Adrenal gland (tissue), 12 donors: ENCODE measurements around the gene COL16A1. TPM values are rescaled to one million over a fixed set of nuclear protein-coding genes. Genes with fewer than 3 reads are reported as not detected.

Source experiments
- DNase-seq, 7 donors: peaks; one replicate each; pipeline ENCODE4 v3.0.0-alpha.2; 2019 to 2020
- H3K27ac ChIP-seq, 5 donors: fragments of 200-600 bp; sonication (generic) in 4 of 5; 1 replicate in 3 of 5; 2 replicates in 2 of 5; pipeline versions ENCODE4 v1.5.1 to v1.8.0; 2016 to 2020; ENCODE audit warnings: mild to moderate bottlenecking in 1 of 5
- H3K27me3 ChIP-seq: fragments of 200-600 bp; 2 replicates; pipeline ENCODE4 v1.8.0; 2021
- H3K36me3 ChIP-seq, 2 donors: fragments of 200-600 bp; replicated peaks in 1 of 2; 1 replicate in 1 of 2; 2 replicates in 1 of 2; pipeline versions ENCODE4 v1.5.1 to v1.8.0; 2018 to 2022
- H3K4me1 ChIP-seq, 2 donors: fragments of 200-600 bp; replicated peaks in 1 of 2; 1 replicate in 1 of 2; 2 replicates in 1 of 2; pipeline versions ENCODE4 v1.5.1 to v1.8.0; 2018 to 2021
- H3K4me3 ChIP-seq, 4 donors: fragments of 200-600 bp; sonication (generic) in 3 of 4; one replicate each; pipeline ENCODE4 v1.5.1; 2016 to 2018
- H3K9me3 ChIP-seq, 3 donors: fragments of 200-600 bp; sonication (generic) in 1 of 3; replicated peaks in 1 of 3; 1 replicate in 2 of 3; 2 replicates in 1 of 3; pipeline versions ENCODE4 v1.5.1 to v1.8.0; 2016 to 2021
- POLR2A ChIP-seq, 2 donors: fragments of 450-650 bp; IDR thresholded peaks; one replicate each; pipeline ENCODE4 v1.6.1; 2017; ENCODE audit warnings: antibody characterized with exemption in 2 of 2, mild to moderate bottlenecking in 2 of 2, moderate library complexity in 1 of 2
- WGBS, 4 donors: extraction: QIAGEN DNeasy Blood & Tissue Kit in 2 of 4; methylation state at CpG; one replicate each; pipeline versions ENCODE4 v1.1.5 to v1.1.7; 2013 to 2017; 5-methylcytosine and 5-hydroxymethylcytosine counted together
- intact Hi-C, 2 donors: fragments of 100-400 bp; cut with DNase I; formaldehyde crosslinking; loops; one replicate each; pipeline versions ENCODE4 v1.14.1 to v1.15.0; 2022 to 2023
- polyA plus RNA-seq, 3 donors: library from polyadenylated mRNA; stranded (reverse); fragments of 200-250 nt in 2 of 3; fragments of 350-450 nt in 1 of 3; fragmentation: Illumina TruSeq in 1 of 3; extraction: RNeasy Lipid Tissue Mini Kit (QIAGEN cat#74804) in 1 of 3; gene quantifications; one replicate each; pipeline ENCODE4 v1.2.3, GENCODE V29; 2013 to 2014
- total RNA-seq, 9 donors: library from RNA; depleted of rRNA in 4 of 9; stranded (reverse); fragments of >200 nt in 4 of 9; fragments of 120-200 nt in 1 of 9; fragmentation: NEBNext Ultra II Directional in 1 of 9; extraction: Animal tissue kit (Norgen Biotek cat#: 25700) in 1 of 9; gene quantifications; one replicate each; pipeline versions ENCODE4 v1.1.0 to v1.2.4, GENCODE V29; 2013 to 2023
- TF ChIP-seq, protein P1 (sequence below), 6 experiments: fragments of 450-650 bp in 4 of 6; fragments of 200-600 bp in 2 of 6; sonication (generic) in 1 of 6; IDR thresholded peaks; 1 replicate in 5 of 6; 2 replicates in 1 of 6; pipeline versions ENCODE4 v1.5.1 to v1.8.0; 2016 to 2021; ENCODE audit warnings: antibody characterized with exemption in 6 of 6, mild to moderate bottlenecking in 2 of 6, moderate library complexity in 1 of 6
- donor health status: healthy with polysubstance abuse.
- donor health status: Bipolar disorder and iron deficiency.
- donor health status: DM: yes; HTN: yes; CAD: no.
- donor health status: DM: no; HTN: no; CAD: no.
- donor health status: DM: no; HTN: no; CAD: no.
- donor health status: DM: yes; HTN: yes; CAD: no.

COL16A1 gene
- total and polyA plus RNA-seq, 12 donors, result 6.1 to 129 (median 26.9) TPM

DNA sequence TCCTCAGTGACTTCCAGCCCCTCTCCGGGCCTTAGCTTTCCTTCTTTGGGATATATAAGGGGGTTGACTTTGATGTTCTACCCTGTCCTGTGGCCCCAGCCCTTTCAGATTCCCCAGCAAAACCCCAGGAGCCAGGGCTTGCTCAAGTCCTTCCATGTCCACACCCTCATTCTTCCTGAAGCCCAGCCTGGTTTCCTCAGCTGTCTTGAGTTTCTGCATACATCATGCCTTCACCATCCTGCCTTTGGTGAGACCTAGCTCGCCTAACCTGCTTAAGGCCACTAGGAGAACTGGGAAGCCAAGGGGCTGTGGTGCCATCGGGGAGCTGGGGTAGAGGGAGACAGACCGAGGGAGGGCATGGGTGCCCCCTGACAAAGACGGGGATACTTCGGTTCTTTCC lies 42.0 kb downstream of the COL16A1 start:
- Histone ChIP-seq H3K27ac (no peak overlapping the region), H3K9me3 (no peaks in the 10 kb centered on the region), H3K27me3 (no peaks in the 10 kb centered on the region), H3K36me3 (no peaks in the 10 kb centered on the region), H3K4me3 (no peak overlapping the region), H3K4me1 (no peaks in the 10 kb centered on the region)
- intact Hi-C loops, result loop anchor here (5.0 to 10.0 kb wide), 3 partner anchors 53 to 303 kb away; no protein-coding TSS in a partner anchor
- TF ChIP-seq, protein P1, sequence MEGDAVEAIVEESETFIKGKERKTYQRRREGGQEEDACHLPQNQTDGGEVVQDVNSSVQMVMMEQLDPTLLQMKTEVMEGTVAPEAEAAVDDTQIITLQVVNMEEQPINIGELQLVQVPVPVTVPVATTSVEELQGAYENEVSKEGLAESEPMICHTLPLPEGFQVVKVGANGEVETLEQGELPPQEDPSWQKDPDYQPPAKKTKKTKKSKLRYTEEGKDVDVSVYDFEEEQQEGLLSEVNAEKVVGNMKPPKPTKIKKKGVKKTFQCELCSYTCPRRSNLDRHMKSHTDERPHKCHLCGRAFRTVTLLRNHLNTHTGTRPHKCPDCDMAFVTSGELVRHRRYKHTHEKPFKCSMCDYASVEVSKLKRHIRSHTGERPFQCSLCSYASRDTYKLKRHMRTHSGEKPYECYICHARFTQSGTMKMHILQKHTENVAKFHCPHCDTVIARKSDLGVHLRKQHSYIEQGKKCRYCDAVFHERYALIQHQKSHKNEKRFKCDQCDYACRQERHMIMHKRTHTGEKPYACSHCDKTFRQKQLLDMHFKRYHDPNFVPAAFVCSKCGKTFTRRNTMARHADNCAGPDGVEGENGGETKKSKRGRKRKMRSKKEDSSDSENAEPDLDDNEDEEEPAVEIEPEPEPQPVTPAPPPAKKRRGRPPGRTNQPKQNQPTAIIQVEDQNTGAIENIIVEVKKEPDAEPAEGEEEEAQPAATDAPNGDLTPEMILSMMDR (IDR thresholded peaks at IDR 0.05), result no peak
- no peak for TF ChIP-seq POLR2A (IDR thresholded peaks at IDR 0.05)
- 84 to 88% (median 86%) methylated on average over 6 of the region's 6 CpGs for WGBS, 4 donors
- no peak for DNase-seq

DNA sequence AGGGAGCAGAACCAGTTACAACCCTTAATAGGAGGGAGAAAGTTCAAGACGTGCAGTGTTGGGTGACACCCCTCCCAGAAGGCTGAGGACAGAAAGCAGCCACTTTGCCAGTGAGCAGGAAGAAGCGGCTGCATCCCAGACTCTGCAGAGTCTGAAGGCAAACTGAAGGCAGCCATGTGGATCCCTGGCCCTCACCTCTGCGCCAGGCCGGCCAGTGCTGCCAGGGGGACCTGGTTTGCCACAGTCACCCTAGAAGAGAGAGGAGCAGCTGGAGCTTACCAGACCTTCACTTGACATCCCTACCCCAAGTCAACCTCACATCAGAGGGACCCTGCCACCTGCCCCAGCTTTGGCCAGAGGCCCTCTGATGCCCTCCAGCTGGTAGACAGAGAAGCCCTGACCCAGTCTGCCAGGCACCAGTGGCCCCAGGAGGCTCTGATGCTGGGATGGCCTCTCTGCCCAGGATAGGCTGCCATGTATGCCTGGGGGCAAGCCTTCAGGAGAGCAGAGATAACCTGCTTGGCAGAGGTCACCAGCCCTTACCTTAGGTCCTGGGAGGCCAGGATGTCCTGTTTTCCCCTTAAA lies 42.9 kb downstream of the COL16A1 start:
- DNase-seq, result no peak
- H3K36me3 ChIP-seq, result no peaks in the 10 kb centered on the region
- 92 to 100% (median 94%) methylated on average over 2 to 4 of the region's 4 CpGs for WGBS, 4 donors
- H3K4me3 ChIP-seq, result no peak overlapping the region
- TF ChIP-seq, protein P1 (IDR thresholded peaks at IDR 0.05), result no peak
- TF ChIP-seq POLR2A (IDR thresholded peaks at IDR 0.05), result no peak
- H3K27ac ChIP-seq, result no peak overlapping the region
- intact Hi-C loops, result loop anchor here (5.0 to 10.0 kb wide), 3 partner anchors 54 to 304 kb away; no protein-coding TSS in a partner anchor
- H3K4me1 ChIP-seq, result no peaks in the 10 kb centered on the region
- H3K9me3 ChIP-seq, result no peaks in the 10 kb centered on the region
- H3K27me3 ChIP-seq, result no peaks in the 10 kb centered on the region

DNA sequence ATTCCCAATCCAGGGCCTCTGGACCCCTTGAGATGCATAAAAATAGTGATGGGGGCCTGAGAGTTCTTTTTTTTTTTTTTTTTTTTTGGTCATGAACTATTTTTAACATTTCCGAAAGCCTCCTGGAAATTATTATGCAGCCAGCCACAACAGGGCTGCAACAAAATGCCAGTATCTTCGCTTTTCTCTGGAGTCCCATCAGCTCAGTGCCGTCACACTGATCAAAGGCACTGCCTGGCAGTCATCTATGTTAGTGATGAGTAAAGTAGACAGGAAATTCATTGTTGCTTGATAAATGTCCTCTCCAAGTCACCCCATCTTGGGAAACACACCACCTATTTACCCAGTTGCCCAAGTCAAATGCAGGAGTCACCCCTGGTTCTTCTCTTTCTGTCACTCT lies 43.9 kb downstream of the COL16A1 start:
- WGBS, 4 donors, result 87 to 96% (median 94%) methylated on average over 3 of the region's 3 CpGs
- Histone ChIP-seq H3K4me3 (no peak overlapping the region), H3K4me1 (no peaks in the 10 kb centered on the region), H3K27ac (no peak overlapping the region), H3K9me3 (no peaks in the 10 kb centered on the region), H3K27me3 (no peaks in the 10 kb centered on the region), H3K36me3 (no peaks in the 10 kb centered on the region)
- DNase-seq, result no peak
- intact Hi-C loops, result loop anchor here (5.0 to 10.0 kb wide), 4 partner anchors 55 to 405 kb away; no protein-coding TSS in a partner anchor
- TF ChIP-seq, protein P1 (IDR thresholded peaks at IDR 0.05), result no peak
- TF ChIP-seq POLR2A (IDR thresholded peaks at IDR 0.05), result no peak

DNA sequence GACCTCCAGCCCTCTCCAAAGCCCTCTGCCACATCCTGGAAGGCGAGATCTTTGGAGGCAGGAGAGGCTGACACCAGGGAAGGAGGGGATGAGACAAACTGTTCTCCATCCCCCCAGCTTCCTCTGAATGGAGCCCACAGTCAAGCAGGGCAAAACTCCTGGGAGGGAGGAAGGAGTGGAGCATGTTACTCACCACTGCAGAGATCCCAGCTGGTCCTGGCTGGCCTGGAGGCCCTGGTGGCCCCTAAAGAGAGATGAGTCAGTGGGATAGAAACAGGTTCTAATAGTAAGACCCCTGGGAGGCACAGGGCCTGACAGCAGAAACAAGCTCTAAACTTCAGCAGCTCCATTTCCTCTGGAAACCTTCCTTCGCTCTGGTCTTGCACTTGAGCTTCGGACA lies 45.1 kb downstream of the COL16A1 start:
- intact Hi-C loops, result loop anchor here in 1 of 2 donors (10.0 kb wide), 1 partner anchor 406 kb away; no protein-coding TSS in a partner anchor
- Histone ChIP-seq H3K9me3 (no peaks in the 10 kb centered on the region), H3K4me1 (no peaks in the 10 kb centered on the region), H3K27ac (no peak overlapping the region), H3K27me3 (no peaks in the 10 kb centered on the region), H3K4me3 (no peak overlapping the region), H3K36me3 (no peaks in the 10 kb centered on the region)
- TF ChIP-seq, protein P1 (IDR thresholded peaks at IDR 0.05), result no peak
- TF ChIP-seq POLR2A (IDR thresholded peaks at IDR 0.05), result no peak
- WGBS, 4 donors, result 83 to 87% (median 86%) methylated on average over 3 of the region's 3 CpGs
- DNase-seq, result no peak
